ENCODE measurements around the gene FOXD4L4. TPM values are rescaled to one million over a fixed set of nuclear protein-coding genes. Genes with fewer than 3 reads are reported as not detected.
"Not testable (repeated sequence)": the region's sequence is repeated elsewhere in the genome, so short reads cannot be mapped to it uniquely, and the experiment has no call there.

Gene FOXD4L4
- polyA plus RNA-seq (2011; rRNA removed) (not detected in 2 replicates), polyA minus RNA-seq (2011; rRNA and poly(A)+ RNA removed) (0.37 TPM in 1 of 2 replicates, not detected in the other)

DNA sequence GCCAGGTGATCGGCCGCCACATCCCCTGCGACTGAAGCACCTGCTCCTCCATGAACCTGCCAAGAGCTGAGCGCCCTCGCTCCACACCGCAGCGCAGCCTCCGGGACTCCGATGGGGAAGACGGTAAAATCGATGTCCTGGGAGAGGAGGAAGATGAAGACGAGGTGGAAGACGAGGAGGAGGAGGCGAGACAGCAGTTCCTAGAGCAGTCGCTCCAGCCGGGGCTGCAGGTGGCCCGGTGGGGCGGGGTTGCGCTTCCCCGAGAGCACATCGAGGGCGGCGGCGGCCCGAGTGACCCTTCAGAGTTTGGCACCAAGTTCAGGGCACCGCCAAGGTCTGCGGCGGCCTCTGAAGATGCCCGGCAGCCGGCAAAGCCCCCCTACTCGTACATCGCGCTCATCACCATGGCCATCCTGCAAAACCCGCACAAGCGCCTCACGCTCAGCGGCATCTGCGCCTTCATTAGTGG, at the start of gene FOXD4L4:
FOXD4L4 (plus strand) TSS at position 51 of the 469 bp plus-strand sequence; CDS start at position 51, 0 bp downstream.
- H3K9me3 ChIP-seq (ENCODE audit: control insufficient read depth, insufficient read depth, low read length); DNase-seq (ENCODE audit: low read depth, low spot score); CTCF ChIA-PET; H3K27ac ChIP-seq (ENCODE audit: low read depth, low read length); H3K27me3 ChIP-seq (ENCODE audit: control insufficient read depth, insufficient read depth, low read length); POLR2A ChIA-PET; H3K4me3 ChIP-seq (ENCODE audit: low read depth, low read length): not testable (repeated sequence)

DNA sequence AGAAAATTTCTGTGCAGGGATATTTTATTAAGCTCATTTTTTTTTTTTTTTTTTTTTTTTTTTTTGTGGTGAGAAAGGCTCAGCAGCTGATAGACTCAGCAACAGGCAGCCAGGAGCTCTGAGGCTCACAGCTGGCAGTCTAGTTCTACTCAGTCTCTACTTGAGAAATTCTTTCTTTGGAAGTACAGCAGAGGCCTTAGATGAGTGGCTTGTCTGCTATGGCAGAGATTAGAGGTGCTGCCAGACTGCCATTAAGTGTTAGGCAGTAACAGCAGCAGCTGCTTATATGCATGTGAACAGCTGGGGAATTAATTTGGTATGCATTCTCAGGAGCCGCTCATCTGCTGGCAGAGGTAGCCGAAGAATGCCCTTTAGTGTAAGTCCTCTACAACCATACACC, 33.4 kb upstream of the FOXD4L4 start:
- H3K4me3 ChIP-seq (ENCODE audit: low read depth, low read length); H3K9me3 ChIP-seq (ENCODE audit: control insufficient read depth, insufficient read depth, low read length); H3K27me3 ChIP-seq (ENCODE audit: control insufficient read depth, insufficient read depth, low read length); DNase-seq (ENCODE audit: low read depth, low spot score); H3K27ac ChIP-seq (ENCODE audit: low read depth, low read length); CTCF ChIA-PET; POLR2A ChIA-PET: not testable (repeated sequence)

DNA sequence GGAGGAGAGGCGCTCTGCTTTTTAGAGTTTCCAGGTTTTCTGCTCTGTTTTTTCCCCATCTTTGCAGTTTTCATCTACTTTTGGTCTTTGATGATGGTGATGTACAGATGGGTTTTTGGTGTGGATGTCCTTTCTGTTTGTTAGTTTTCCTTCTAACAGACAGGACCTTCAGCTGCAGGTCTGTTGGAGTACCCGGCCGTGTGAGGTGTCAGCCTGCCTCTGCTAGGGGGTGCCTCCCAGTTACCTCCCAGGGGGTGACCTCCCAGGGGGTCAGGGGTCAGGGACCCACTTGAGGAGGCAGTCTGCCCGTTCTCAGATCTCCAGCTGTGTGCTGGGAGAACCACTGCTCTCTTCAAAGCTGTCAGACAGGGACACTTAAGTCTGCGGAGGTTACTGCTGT, 22.5 kb upstream of the FOXD4L4 start:
- H3K4me3 ChIP-seq (ENCODE audit: low read depth, low read length); H3K27me3 ChIP-seq (ENCODE audit: control insufficient read depth, insufficient read depth, low read length); DNase-seq (ENCODE audit: low read depth, low spot score); H3K9me3 ChIP-seq (ENCODE audit: control insufficient read depth, insufficient read depth, low read length); H3K27ac ChIP-seq (ENCODE audit: low read depth, low read length); POLR2A ChIA-PET; CTCF ChIA-PET: not testable (repeated sequence)

DNA sequence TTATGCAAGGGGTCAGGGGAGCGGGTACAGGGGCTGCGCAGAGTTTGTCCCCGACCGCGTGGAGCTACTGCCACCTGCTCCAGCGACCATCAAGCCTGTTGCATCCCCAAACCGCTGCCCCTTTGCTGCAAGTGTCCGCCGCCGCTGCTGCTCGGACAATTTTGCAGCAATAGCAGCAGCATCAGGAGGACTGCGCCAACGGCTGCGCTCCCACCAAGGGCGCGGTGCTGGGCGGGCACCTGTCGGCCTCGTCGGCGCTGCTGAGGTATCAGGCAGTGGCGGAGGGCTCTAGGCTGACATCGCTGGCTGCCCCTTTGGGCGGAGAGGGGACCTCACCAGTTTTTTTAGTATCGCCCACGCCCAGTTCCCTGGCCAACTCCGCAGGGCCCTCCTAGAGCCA, 1.2 kb downstream of the FOXD4L4 start:
- DNase-seq (ENCODE audit: low read depth, low spot score); H3K4me3 ChIP-seq (ENCODE audit: low read depth, low read length); H3K27ac ChIP-seq (ENCODE audit: low read depth, low read length); H3K27me3 ChIP-seq (ENCODE audit: control insufficient read depth, insufficient read depth, low read length); H3K9me3 ChIP-seq (ENCODE audit: control insufficient read depth, insufficient read depth, low read length); CTCF ChIA-PET; POLR2A ChIA-PET: not testable (repeated sequence)

Other genes with a start within 250 kb of the FOXD4L4 start
- 21.8 and 25.7 TPM in 2 replicates for gene ZNG1E, start 61.2 kb upstream of the FOXD4L4 start, polyA plus RNA-seq (2011; rRNA removed)